HL-60 (cell line): ENCODE data around the gene SLC25A4.

Experiments
- DNase-seq, 2 experiments: peaks; one replicate each; pipeline ENCODE4 v3.0.0-alpha.2; 2010 to 2020; ENCODE audit warnings: low read depth in 1 of 2, low spot score in 1 of 2
- H3K27ac ChIP-seq: fragments of 250-450 bp; sonication (Bioruptor Pico); replicated peaks from 2 replicates; pipeline ENCODE4 v1.5.1; 2020; ENCODE audit warnings: mild to moderate bottlenecking, moderate library complexity
- H3K27me3 ChIP-seq: fragments of 250-450 bp; sonication (Bioruptor Pico); 2 replicates; pipeline ENCODE4 v1.5.1; 2021; ENCODE audit warnings: mild to moderate bottlenecking, moderate library complexity; ENCODE audit not compliant: insufficient read depth, poor library complexity, severe bottlenecking
- H3K4me3 ChIP-seq: replicated peaks from 2 replicates; pipeline ENCODE4 v1.5.1; 2011; ENCODE audit warnings: mild to moderate bottlenecking, control low read depth, low read length; ENCODE audit not compliant: insufficient read depth
- CTCF ChIP-seq: IDR thresholded peaks from one replicate; pipeline ENCODE4 v1.5.1; 2011; ENCODE audit warnings: low read length, control low read depth, inconsistent platforms; ENCODE audit not compliant: insufficient read depth
- GABPA ChIP-seq: IDR thresholded peaks from 2 replicates; pipeline ENCODE4 v1.6.1; 2012; ENCODE audit warnings: low read depth
- POLR2AphosphoS5 ChIP-seq: IDR thresholded peaks from 2 replicates; pipeline ENCODE4 v1.6.1; 2012; ENCODE audit warnings: low read depth
- REST ChIP-seq: IDR thresholded peaks from 2 replicates; pipeline ENCODE4 v1.6.1; 2012; ENCODE audit warnings: low read depth; ENCODE audit not compliant: insufficient replicate concordance
- SPI1 ChIP-seq: IDR thresholded peaks from 2 replicates; pipeline ENCODE4 v1.6.1; 2012; ENCODE audit warnings: low read depth, mild to moderate bottlenecking, borderline replicate concordance

Gene SLC25A4

GRCh38 chr4:185165605-185166063 lies 22.6 kb downstream of the SLC25A4 start:
- Histone ChIP-seq H3K27ac (no peak overlapping the region), H3K27me3 (no peaks in the 10 kb centered on the region), H3K4me3 (no peak overlapping the region)
- peak in 1 of 2 experiments; percentile 40 for DNase-seq
- TF ChIP-seq REST (no peak), GABPA (no peak), POLR2AphosphoS5 (peak; percentile 80; the same call in 1 of the 2 replicates), SPI1 (no peak), CTCF (no peak)

GRCh38 chr4:185167234-185167633 lies 24.2 kb downstream of the SLC25A4 start:
- TF ChIP-seq REST: no peak
- no peak for TF ChIP-seq SPI1
- TF ChIP-seq POLR2AphosphoS5: no peak
- TF ChIP-seq CTCF: no peak
- no peak for TF ChIP-seq GABPA
- H3K4me3 ChIP-seq: no peak overlapping the region
- no peaks in the 10 kb centered on the region for H3K27me3 ChIP-seq
- no peak for DNase-seq
- no peak overlapping the region for H3K27ac ChIP-seq

GRCh38 chr4:185171373-185172071 lies 28.5 kb downstream of the SLC25A4 start:
- no peaks in the 10 kb centered on the region for H3K27me3 ChIP-seq
- no peak overlapping the region for H3K27ac ChIP-seq
- no peak overlapping the region for H3K4me3 ChIP-seq
- DNase-seq: no peak
- TF ChIP-seq POLR2AphosphoS5: no peak
- no peak for TF ChIP-seq CTCF
- TF ChIP-seq GABPA: no peak
- no peak for TF ChIP-seq REST
- TF ChIP-seq SPI1: no peak
